MCF 10A (cell line): Measurements from ENCODE around the gene CHKB. TPM values are rescaled to one million over a fixed set of nuclear protein-coding genes. Genes with fewer than 3 reads are reported as not detected.
"Not testable (repeated sequence)": the region's sequence is repeated elsewhere in the genome, so short reads cannot be mapped to it uniquely, and the experiment has no call there.

Source experiments
- BruUV-seq: library from RNA; stranded (reverse); fragments of 400-500 nt; replicated peaks from 2 replicates; lab custom pipeline; 2021; lab: Mats Ljungman, UMichigan
- CTCF ChIA-PET: fragments of 300-600 bp; sonication (Branson Sonifier 250); formaldehyde crosslinking; extraction: SDS; loops from one replicate; lab custom pipeline; 2021; ENCODE audit warnings: antibody characterized with exemption, inconsistent platforms; lab: Yijun Ruan, JAX
- POLR2A ChIA-PET: fragments of 300-600, 350-650 bp; sonication (Branson Sonifier 250); formaldehyde crosslinking; extraction: SDS; loops from one replicate; lab custom pipeline; 2020; ENCODE audit warnings: antibody characterized with exemption, inconsistent platforms; lab: Yijun Ruan, JAX
- DNase-seq: peaks from one replicate; pipeline ENCODE4 v3.0.0-alpha.2; 2018; ENCODE audit not compliant: unreplicated experiment
- H3K27ac Mint-ChIP-seq: one replicate; pipeline ENCODE4 v1.8.0; 2022; ENCODE audit warnings: mild to moderate bottlenecking, low read depth, mixed read lengths; ENCODE audit not compliant: unreplicated experiment
- H3K27me3 Mint-ChIP-seq: one replicate; pipeline ENCODE4 v1.8.0; 2022; ENCODE audit warnings: mixed read lengths; ENCODE audit not compliant: insufficient read depth, unreplicated experiment
- H3K36me3 Mint-ChIP-seq: one replicate; pipeline ENCODE4 v1.8.0; 2022; ENCODE audit warnings: mild to moderate bottlenecking, moderate library complexity, mixed read lengths; ENCODE audit not compliant: insufficient read depth, unreplicated experiment
- H3K4me1 Mint-ChIP-seq: one replicate; pipeline ENCODE4 v1.8.0; 2022; ENCODE audit warnings: mixed read lengths; ENCODE audit not compliant: insufficient read depth, unreplicated experiment
- H3K4me3 Mint-ChIP-seq: one replicate; pipeline ENCODE4 v1.8.0; 2022; ENCODE audit warnings: mild to moderate bottlenecking, moderate library complexity, mixed read lengths; ENCODE audit not compliant: unreplicated experiment
- H3K9me3 Mint-ChIP-seq: one replicate; pipeline ENCODE4 v1.8.0; 2022; ENCODE audit warnings: mixed read lengths; ENCODE audit not compliant: unreplicated experiment
- intact Hi-C: fragments of 100-400 bp; cut with micrococcal nuclease; formaldehyde crosslinking; loops from 2 replicates; pipeline ENCODE4 v1.14.1; 2022
- total RNA-seq: library from RNA; stranded (reverse); gene quantifications from 2 replicates; pipeline ENCODE4 v1.2.3, GENCODE V29; 2022
- TF ChIP-seq, protein P1 (sequence below): fragments of 200-600 bp; IDR thresholded peaks from one replicate; pipeline ENCODE4 v1.8.0; 2022; ENCODE audit warnings: antibody characterized with exemption, mild to moderate bottlenecking; ENCODE audit not compliant: unreplicated experiment

The CHKB gene
- total RNA-seq, 1 experiment from 2014 or later = 60.6 TPM

DNA sequence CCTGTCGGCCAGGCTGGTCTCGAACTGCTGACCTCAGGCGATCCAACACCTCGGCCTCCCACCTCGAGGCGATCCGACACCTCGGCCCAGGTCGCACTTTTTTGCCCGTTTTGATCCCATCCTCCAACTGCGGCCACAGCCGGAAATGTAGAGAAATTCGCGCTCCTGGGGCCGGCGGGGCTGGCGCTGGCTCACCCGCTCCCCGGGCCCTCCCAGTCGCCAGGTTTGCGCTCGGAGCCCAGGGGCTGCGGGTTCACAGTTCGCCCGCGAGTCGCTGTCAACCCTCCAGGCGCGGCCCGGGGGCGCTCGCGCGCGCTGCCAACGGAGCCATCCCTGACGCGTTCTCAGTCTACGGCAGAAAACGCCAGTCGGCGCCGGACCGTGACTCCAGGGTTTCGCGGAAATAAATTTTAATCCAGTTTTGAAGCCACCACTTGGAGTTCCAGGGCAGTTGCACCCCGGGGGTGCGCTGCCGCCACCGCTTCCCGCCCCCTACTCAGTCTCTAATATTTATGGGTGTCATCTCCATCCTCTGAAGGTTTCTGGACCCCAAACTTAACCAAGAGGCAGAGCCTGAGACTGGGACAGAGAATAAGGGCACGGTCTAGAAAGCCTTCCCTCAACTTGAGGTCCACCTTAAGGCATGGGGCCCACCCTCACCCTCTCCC is 38.4 kb downstream of the CHKB start:
- ChIA-PET CTCF (interaction anchor here (0.7 to 1.3 kb wide), 2 partner anchors 16 to 19 kb away, joined by 3 to 5 read pairs; partner anchors contain the start of gene SYCE3), POLR2A (interaction anchor here (0.7 to 9.2 kb wide), 11 partner anchors 13 to 94 kb away, joined by 3 to 170 read pairs (median 5); partner anchors contain the start of genes SCO2, SYCE3 and TYMP)
- H3K4me1 Mint-ChIP-seq = peaks cover 31% of the 10 kb centered on the region
- no TSS peak for BruUV-seq
- H3K36me3 Mint-ChIP-seq = no peaks in the 10 kb centered on the region
- intact Hi-C loops = no loop called here
- TF ChIP-seq, protein P1, sequence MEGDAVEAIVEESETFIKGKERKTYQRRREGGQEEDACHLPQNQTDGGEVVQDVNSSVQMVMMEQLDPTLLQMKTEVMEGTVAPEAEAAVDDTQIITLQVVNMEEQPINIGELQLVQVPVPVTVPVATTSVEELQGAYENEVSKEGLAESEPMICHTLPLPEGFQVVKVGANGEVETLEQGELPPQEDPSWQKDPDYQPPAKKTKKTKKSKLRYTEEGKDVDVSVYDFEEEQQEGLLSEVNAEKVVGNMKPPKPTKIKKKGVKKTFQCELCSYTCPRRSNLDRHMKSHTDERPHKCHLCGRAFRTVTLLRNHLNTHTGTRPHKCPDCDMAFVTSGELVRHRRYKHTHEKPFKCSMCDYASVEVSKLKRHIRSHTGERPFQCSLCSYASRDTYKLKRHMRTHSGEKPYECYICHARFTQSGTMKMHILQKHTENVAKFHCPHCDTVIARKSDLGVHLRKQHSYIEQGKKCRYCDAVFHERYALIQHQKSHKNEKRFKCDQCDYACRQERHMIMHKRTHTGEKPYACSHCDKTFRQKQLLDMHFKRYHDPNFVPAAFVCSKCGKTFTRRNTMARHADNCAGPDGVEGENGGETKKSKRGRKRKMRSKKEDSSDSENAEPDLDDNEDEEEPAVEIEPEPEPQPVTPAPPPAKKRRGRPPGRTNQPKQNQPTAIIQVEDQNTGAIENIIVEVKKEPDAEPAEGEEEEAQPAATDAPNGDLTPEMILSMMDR = peak; percentile 26
- peak; percentile 18 for DNase-seq
- H3K27ac Mint-ChIP-seq = peak overlapping the region; percentile 28
- no peaks in the 10 kb centered on the region for H3K9me3 Mint-ChIP-seq
- H3K27me3 Mint-ChIP-seq = no peaks in the 10 kb centered on the region
- peak overlapping the region; percentile 36 for H3K4me3 Mint-ChIP-seq

DNA sequence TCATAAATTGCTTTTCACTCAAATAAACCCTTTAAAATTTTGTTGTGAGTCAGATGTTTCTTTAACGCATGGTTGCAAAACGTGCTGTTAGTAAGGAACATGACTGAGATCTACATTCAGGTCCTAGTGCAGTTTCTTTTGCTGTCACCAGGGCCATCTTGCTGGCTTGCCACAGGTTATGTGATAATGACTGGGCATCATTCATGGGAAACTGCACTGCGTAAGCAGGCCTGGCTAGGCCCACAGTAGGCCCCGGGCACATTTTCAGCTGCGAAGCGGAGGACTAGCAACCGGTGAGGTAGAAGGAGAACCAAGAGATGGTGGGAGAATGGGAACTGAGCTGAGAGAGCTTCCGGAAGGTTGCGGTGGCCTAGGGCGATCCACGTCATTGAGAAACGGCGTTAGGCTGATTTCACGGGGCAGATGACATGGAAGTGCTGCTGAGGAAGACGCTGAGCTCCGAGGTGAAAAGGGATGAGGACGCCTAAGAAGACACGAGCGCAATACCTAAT is 40.2 kb downstream of the CHKB start:
- peak; percentile 67 for DNase-seq
- Mint-ChIP-seq H3K4me1 (peaks cover 41% of the 10 kb centered on the region), H3K4me3 (no peak overlapping the region), H3K9me3 (no peaks in the 10 kb centered on the region), H3K36me3 (no peaks in the 10 kb centered on the region), H3K27ac (peak overlapping the region; percentile 97), H3K27me3 (no peaks in the 10 kb centered on the region)
- TF ChIP-seq, protein P1 = peak; percentile 22
- intact Hi-C loops = no loop called here
- CTCF ChIA-PET = interaction anchor here (1.3 kb wide), 1 partner anchor 20 kb away, joined by 3 read pairs; the partner anchor contains the start of gene SYCE3
- BruUV-seq = no TSS peak
- POLR2A ChIA-PET = interaction anchor here (4.2 to 9.2 kb wide), 4 partner anchors 11 to 39 kb away, joined by 33 to 170 read pairs (median 56); partner anchors contain the start of genes CHKB, SCO2, SYCE3 and TYMP

DNA sequence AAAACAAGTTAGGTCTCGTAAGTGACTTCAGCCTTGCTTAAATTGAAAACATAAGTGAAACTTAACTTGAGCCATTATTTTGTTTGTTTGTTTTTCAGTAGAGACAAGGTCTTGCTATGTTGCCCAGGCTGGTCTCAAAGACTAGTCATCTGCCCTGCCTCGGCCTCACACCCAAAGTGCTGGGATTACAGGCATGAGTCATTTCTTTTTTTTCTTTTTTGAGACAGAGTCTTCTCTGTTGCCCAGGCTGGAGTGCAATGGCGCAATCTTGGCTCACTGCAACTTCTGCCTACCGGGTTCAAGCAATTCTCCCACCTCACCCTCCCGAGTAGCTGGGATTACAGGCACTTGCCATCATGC is 41.0 kb downstream of the CHKB start:
- H3K36me3 Mint-ChIP-seq, BruUV-seq, H3K9me3 Mint-ChIP-seq, H3K27me3 Mint-ChIP-seq: not testable (repeated sequence)
- peaks cover 41% of the 10 kb centered on the region for H3K4me1 Mint-ChIP-seq
- ChIA-PET POLR2A (interaction anchor here (0.6 to 9.2 kb wide), 9 partner anchors 10 to 80 kb away, joined by 3 to 170 read pairs (median 33); partner anchors contain the start of genes CHKB, LMF2, NCAPH2 and SCO2), CTCF (interaction anchor here (1.3 to 1.5 kb wide), 4 partner anchors 10 to 21 kb away, joined by 3 to 10 read pairs (median 4); partner anchors contain the start of genes SCO2 and SYCE3)
- peak; percentile 96 for DNase-seq
- intact Hi-C loops = loop anchor here (1.0 kb wide), 1 partner anchor 9 kb away; no protein-coding TSS in a partner anchor
- H3K27ac Mint-ChIP-seq = peak overlapping the region; percentile 97
- H3K4me3 Mint-ChIP-seq = peak overlapping the region; percentile 31

DNA sequence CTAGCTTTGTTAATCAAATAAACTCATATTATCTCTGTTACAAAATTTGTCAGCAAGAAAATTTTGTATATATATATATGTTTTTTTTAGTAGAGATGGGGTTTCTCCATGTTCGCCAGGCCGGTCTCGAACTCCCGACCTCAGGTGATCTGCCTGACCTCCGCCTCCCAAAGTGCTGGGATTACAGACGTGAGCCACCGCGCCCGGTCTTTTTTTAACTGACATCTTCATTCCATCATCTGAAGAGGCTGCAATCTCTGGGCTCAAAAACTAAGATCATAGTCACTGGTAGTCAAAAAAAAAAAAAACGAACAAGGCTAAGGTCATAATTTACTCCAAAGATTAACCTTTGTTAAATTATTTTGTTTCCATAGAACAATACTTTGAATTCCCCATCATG is 42.3 kb downstream of the CHKB start:
- intact Hi-C loops = no loop called here
- no peaks in the 10 kb centered on the region for H3K36me3 Mint-ChIP-seq
- POLR2A ChIA-PET = interaction anchor here (1.1 to 9.2 kb wide), 13 partner anchors 9 to 88 kb away, joined by 3 to 170 read pairs (median 13); partner anchors contain the start of genes ARSA, CHKB, LMF2 and NCAPH2

More for the DNA sequence above, 42.3 kb downstream of the CHKB start:
- no peak for DNase-seq
- BruUV-seq = no TSS peak
- H3K4me1 Mint-ChIP-seq = peaks cover 41% of the 10 kb centered on the region
- CTCF ChIA-PET = interaction anchor here (1.3 to 1.5 kb wide), 4 partner anchors 8 to 81 kb away, joined by 3 to 10 read pairs (median 4); partner anchors contain the start of genes SCO2 and SYCE3
- no peaks in the 10 kb centered on the region for H3K9me3 Mint-ChIP-seq
- H3K4me3 Mint-ChIP-seq = no peak overlapping the region
- TF ChIP-seq, protein P1 = no peak
- peak overlapping the region; percentile 97 for H3K27ac Mint-ChIP-seq
- H3K27me3 Mint-ChIP-seq = no peaks in the 10 kb centered on the region
